Measurements from ENCODE around the gene HIGD1C.
"Not testable (repeated sequence)": the region's sequence is repeated elsewhere in the genome, so short reads cannot be mapped to it uniquely, and the experiment has no call there.

Gene HIGD1C

DNA sequence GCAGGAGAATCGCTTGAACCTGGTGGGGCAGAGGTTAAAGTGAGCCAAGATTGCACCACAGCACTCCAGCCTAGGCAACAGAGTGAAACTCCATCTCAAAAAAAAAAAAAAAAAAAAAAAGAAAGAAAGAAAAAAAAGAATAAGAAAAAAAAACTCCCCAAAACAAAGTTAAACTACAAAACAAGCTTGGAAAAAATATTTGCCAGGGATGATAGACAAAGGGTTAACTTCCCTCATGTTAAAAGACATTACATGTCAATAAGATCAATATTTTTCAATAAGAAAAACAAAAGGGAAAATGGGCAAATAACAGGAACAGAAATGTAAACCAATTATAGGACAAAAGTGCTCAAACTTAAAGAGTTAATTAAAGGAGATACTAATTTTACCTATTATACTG, 26.4 kb upstream of the HIGD1C start:
- peak overlapping the region; percentile 30 for H3K4me3 ChIP-seq (ENCODE audit: low read depth, low read length)
- H3K9me3 ChIP-seq (ENCODE audit: control insufficient read depth, insufficient read depth, low read depth, low read length): no peaks in the 10 kb centered on the region
- H3K4me1 ChIP-seq (ENCODE audit: control insufficient read depth, insufficient read depth, low read length): peaks cover 4% of the 10 kb centered on the region
- TF ChIP-seq ZNF335 (tag by site-specific recombination; conservative IDR thresholded peaks at IDR 0.05) (0 out of 2 replicates have a peak, but pooled peaks have one; percentile 4), ZNF404 (tag by site-specific recombination; IDR thresholded peaks at IDR 0.05) (no peak), ZNF362 (tag by site-specific recombination; IDR thresholded peaks at IDR 0.05) (peak; percentile 97), ZNF366 (tag by site-specific recombination; conservative IDR thresholded peaks at IDR 0.05) (0 out of 2 replicates have a peak, but pooled peaks have one; percentile 20)
- ChIA-PET CTCF (no interaction called here), POLR2A (interaction anchor here (1.6 kb wide), 1 partner anchor 100 kb away, joined by 5 read pairs; the partner anchor contains the start of gene SLC11A2)
- no peak overlapping the region; the same call in 1 of the 2 replicates for H3K27ac ChIP-seq (ENCODE audit: extremely low read depth, low read depth, low read length)
- H3K36me3 ChIP-seq (ENCODE audit: control insufficient read depth in 2 of 2, insufficient read depth in 1 of 2, low read length in 2 of 2): peaks cover 4 to 9% of the 10 kb centered on the region in 2 experiments; a peak in 2 of 3 replicates

GRCh38 chr12:50926415-50926814, 25.9 kb upstream of the HIGD1C start:
- Histone ChIP-seq H3K4me3 (ENCODE audit: low read depth, low read length) (peak overlapping the region; percentile 15), H3K9me3 (ENCODE audit: control insufficient read depth, insufficient read depth, low read depth, low read length) (no peaks in the 10 kb centered on the region), H3K36me3 (ENCODE audit: control insufficient read depth in 2 of 2, insufficient read depth in 1 of 2, low read length in 2 of 2) (peaks cover 9% of the 10 kb centered on the region in 2 experiments; a peak in 2 of 3 replicates), H3K4me1 (ENCODE audit: control insufficient read depth, insufficient read depth, low read length) (peaks cover 4% of the 10 kb centered on the region), H3K27ac (ENCODE audit: extremely low read depth, low read depth, low read length) (no peak overlapping the region)
- TF ChIP-seq ZNF600 (tag by site-specific recombination; IDR thresholded peaks at IDR 0.05) (no peak), ZNF223 (tag by site-specific recombination; IDR thresholded peaks at IDR 0.05) (no peak), ZXDB (tag by site-specific recombination; IDR thresholded peaks at IDR 0.05) (no peak), BCL11A (tag by site-specific recombination; IDR thresholded peaks at IDR 0.05; ENCODE audit: low read depth) (no peak), ZNF768 (tag by site-specific recombination; IDR thresholded peaks at IDR 0.05) (no peak), MZF1 (tag by site-specific recombination; IDR thresholded peaks at IDR 0.05; ENCODE audit: borderline replicate concordance) (no peak), ZNF211 (tag by site-specific recombination; IDR thresholded peaks at IDR 0.05; ENCODE audit: low read depth) (no peak), ZNF558 (tag by site-specific recombination; IDR thresholded peaks at IDR 0.05) (no peak), ZNF138 (tag by site-specific recombination; IDR thresholded peaks at IDR 0.05; ENCODE audit: borderline replicate concordance) (no peak), ZNF2 (tag by site-specific recombination; IDR thresholded peaks at IDR 0.05) (no peak), ZNF670 (tag by site-specific recombination; IDR thresholded peaks at IDR 0.05; ENCODE audit: low read depth) (no peak)
- TF ChIP-seq, protein P1, sequence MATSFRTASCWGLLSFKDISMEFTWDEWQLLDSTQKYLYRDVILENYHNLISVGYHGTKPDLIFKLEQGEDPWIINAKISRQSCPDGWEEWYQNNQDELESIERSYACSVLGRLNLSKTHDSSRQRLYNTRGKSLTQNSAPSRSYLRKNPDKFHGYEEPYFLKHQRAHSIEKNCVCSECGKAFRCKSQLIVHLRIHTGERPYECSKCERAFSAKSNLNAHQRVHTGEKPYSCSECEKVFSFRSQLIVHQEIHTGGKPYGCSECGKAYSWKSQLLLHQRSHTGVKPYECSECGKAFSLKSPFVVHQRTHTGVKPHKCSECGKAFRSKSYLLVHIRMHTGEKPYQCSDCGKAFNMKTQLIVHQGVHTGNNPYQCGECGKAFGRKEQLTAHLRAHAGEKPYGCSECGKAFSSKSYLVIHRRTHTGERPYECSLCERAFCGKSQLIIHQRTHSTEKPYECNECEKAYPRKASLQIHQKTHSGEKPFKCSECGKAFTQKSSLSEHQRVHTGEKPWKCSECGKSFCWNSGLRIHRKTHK (tag by site-specific recombination; IDR thresholded peaks at IDR 0.05): no peak
- ChIA-PET POLR2A (no interaction called here), CTCF (interaction anchor here (0.7 kb wide), 1 partner anchor 415 kb away, joined by 3 read pairs; no protein-coding TSS in a partner anchor)

DNA sequence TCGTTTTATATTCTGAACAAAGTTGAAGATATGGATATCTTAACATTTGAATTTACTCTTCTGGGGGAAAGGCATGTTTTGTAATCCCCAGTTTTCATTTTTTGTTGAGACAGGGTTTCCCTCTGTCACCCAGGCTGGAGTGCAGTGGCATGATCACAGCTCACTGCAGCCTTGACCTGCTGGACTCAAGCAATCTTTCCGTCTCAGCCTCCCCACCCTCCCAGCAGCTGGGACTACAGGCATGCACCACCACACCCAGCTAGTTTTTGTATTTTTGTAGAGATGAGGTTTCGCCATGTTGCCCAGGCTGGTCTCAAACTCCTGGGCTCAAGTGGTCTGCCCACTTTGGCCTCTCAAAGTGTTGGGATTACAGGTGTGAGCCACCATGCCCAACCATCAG, 25.4 kb upstream of the HIGD1C start:
- H3K4me3 ChIP-seq (ENCODE audit: low read depth, low read length); POLR2A ChIA-PET; H3K4me1 ChIP-seq (ENCODE audit: control insufficient read depth, insufficient read depth, low read length); H3K36me3 ChIP-seq (ENCODE audit: control insufficient read depth in 2 of 2, insufficient read depth in 1 of 2, low read length in 2 of 2); H3K27ac ChIP-seq (ENCODE audit: extremely low read depth, low read depth, low read length); H3K9me3 ChIP-seq (ENCODE audit: control insufficient read depth, insufficient read depth, low read depth, low read length): not testable (repeated sequence)
- CTCF ChIA-PET: interaction anchor here (0.7 kb wide), 1 partner anchor 414 kb away, joined by 3 read pairs; no protein-coding TSS in a partner anchor

DNA sequence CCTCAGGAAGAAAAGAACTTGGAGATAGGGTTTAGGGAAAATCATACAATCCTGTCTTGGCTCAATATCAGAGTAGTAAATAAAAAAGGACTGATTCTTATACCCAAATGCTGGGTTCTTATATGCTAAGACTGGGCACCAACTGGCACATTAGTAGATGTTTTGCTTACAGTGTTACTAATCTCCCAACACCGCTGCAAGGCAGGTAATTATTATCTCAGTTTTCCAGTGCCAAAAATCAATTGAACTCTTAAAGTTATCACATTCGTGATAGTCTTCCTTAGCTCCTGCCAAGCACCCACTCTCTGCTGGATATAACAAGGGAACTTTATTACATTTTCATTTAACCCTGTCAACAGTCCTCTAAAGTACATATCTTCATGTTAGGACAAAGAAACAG, 25.0 kb upstream of the HIGD1C start:
- H3K36me3 ChIP-seq (ENCODE audit: control insufficient read depth in 2 of 2, insufficient read depth in 1 of 2, low read length in 2 of 2): peaks cover 9 to 10% of the 10 kb centered on the region in 2 experiments; a peak in 2 of 3 replicates
- POLR2A ChIA-PET: no interaction called here
- no peaks in the 10 kb centered on the region for H3K9me3 ChIP-seq (ENCODE audit: control insufficient read depth, insufficient read depth, low read depth, low read length)
- TF ChIP-seq ZSCAN16 (tag by site-specific recombination; IDR thresholded peaks at IDR 0.05): no peak
- no peak for TF ChIP-seq ZNF791 (tag by site-specific recombination; IDR thresholded peaks at IDR 0.05)
- no peak for TF ChIP-seq ZNF221 (tag by site-specific recombination; IDR thresholded peaks at IDR 0.05; ENCODE audit: borderline replicate concordance)
- TF ChIP-seq ZNF292 (tag by site-specific recombination; IDR thresholded peaks at IDR 0.05; ENCODE audit: borderline replicate concordance, low read depth): no peak
- peaks cover 4% of the 10 kb centered on the region for H3K4me1 ChIP-seq (ENCODE audit: control insufficient read depth, insufficient read depth, low read length)
- no peak overlapping the region; the same call in 1 of the 2 replicates for H3K27ac ChIP-seq (ENCODE audit: extremely low read depth, low read depth, low read length)
- CTCF ChIA-PET: no interaction called here
- no peak overlapping the region for H3K4me3 ChIP-seq (ENCODE audit: low read depth, low read length)
